ENCODE data around the gene MTHFD1L.

DNA sequence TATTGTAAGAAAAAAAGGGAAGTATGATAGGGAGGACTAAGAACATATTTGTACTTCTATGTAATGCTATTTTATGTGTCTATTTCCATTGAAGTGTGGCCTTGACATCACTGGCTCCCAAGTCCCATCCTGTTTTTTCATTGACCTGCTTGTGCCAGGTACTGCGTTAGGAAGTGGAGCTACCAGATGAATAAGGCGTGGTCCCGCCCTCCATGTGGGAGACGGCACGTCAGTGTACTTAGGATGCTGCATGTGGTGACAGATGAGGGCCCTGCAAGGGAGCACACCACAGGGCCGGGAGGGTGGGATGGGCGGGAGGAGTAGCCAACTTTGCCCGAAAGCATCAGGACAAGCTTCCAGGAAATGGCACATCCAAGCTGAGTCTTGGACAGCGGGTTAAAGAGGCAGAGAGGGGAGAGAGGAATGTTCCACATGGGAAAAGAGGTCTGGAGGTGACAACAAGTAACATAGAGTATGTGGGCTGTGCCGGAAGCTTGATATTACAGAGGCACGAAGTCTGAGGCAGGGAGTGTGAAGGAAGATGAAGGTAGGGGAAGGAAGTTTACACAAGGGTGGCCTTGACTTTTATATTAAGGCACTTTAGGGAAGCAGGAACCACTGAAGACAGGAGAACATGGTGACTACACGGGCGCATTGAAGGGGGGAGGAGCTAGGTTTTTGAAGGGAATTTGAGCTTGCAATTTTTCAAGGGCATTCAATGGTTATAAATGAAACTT is 140.6 kb downstream of the MTHFD1L start:
- no peak for TF ChIP-seq ESRRG (CRISPR knock-in tag; IDR thresholded peaks at IDR 0.05)
- TF ChIP-seq CSDC2 (CRISPR knock-in tag; IDR thresholded peaks at IDR 0.05) = no peak
- no peak for TF ChIP-seq ZFP3 (CRISPR knock-in tag; IDR thresholded peaks at IDR 0.05)

Measured in SK-N-SH treated with all-trans-retinoic acid at 6 μM for 48 hours (cell line).